GM10248 (cell line): Measurements from ENCODE around the gene GTF2B.
A peak's percentile ranks its signal among the peaks of the same experiment; 100 is the strongest.
"Not testable (repeated sequence)": the region's sequence is repeated elsewhere in the genome, so short reads cannot be mapped to it uniquely, and the experiment has no call there.

Source experiments
- CTCF ChIA-PET: fragments of 300-600 bp; sonication (Branson Sonifier 250); formaldehyde crosslinking; extraction: SDS; loops from one replicate; lab custom pipeline; 2021; ENCODE audit warnings: antibody characterized with exemption; lab: Yijun Ruan, JAX
- POLR2A ChIA-PET: fragments of 350-650 bp; sonication (Branson Sonifier 250); formaldehyde crosslinking; extraction: SDS; loops from one replicate; lab custom pipeline; 2020; ENCODE audit warnings: antibody characterized with exemption; lab: Yijun Ruan, JAX
- DNase-seq: peaks from one replicate; pipeline ENCODE4 v3.0.0; 2012; ENCODE audit errors: extremely low spot score
- TF ChIP-seq, protein P1 (sequence below): IDR thresholded peaks from 2 replicates; pipeline ENCODE4 v1.5.1; 2012; ENCODE audit warnings: mild to moderate bottlenecking, low read depth; ENCODE audit errors: extremely low read depth, missing control alignments, control extremely low read depth

Gene GTF2B

GRCh38 chr1:88888750-88889149 is 2.6 kb downstream of the GTF2B start:
- ChIA-PET CTCF (interaction anchor here (1.0 to 6.1 kb wide), 5 partner anchors 11 to 232 kb away, joined by 3 to 67 read pairs (median 5); partner anchors contain the start of gene PKN2), POLR2A (no interaction called here)
- TF ChIP-seq, protein P1, sequence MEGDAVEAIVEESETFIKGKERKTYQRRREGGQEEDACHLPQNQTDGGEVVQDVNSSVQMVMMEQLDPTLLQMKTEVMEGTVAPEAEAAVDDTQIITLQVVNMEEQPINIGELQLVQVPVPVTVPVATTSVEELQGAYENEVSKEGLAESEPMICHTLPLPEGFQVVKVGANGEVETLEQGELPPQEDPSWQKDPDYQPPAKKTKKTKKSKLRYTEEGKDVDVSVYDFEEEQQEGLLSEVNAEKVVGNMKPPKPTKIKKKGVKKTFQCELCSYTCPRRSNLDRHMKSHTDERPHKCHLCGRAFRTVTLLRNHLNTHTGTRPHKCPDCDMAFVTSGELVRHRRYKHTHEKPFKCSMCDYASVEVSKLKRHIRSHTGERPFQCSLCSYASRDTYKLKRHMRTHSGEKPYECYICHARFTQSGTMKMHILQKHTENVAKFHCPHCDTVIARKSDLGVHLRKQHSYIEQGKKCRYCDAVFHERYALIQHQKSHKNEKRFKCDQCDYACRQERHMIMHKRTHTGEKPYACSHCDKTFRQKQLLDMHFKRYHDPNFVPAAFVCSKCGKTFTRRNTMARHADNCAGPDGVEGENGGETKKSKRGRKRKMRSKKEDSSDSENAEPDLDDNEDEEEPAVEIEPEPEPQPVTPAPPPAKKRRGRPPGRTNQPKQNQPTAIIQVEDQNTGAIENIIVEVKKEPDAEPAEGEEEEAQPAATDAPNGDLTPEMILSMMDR, result no peak
- no peak for DNase-seq

DNA sequence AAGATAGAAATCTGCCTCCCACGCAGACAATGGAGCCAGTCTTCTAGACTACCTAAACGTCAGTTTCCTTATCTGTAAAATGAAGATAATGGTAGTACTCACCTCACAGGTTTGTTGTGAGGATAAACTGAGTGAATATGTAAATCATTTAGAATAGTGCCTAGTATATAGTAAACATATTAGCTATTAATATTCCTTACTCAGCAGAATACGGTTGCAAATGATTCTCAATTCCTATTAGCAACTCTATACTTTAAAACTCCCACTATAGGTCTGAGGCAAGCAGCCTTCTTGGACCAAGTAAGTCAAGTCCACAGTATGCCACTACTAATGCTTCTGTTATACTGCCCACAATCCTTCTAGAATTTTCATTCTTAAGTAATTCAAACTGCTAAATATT is 5.4 kb downstream of the GTF2B start:
- POLR2A ChIA-PET, result no interaction called here
- TF ChIP-seq, protein P1, result no peak
- no peak for DNase-seq
- CTCF ChIA-PET, result interaction anchor here (2.9 kb wide), 1 partner anchor 10 kb away, joined by 12 read pairs; no protein-coding TSS in a partner anchor

DNA sequence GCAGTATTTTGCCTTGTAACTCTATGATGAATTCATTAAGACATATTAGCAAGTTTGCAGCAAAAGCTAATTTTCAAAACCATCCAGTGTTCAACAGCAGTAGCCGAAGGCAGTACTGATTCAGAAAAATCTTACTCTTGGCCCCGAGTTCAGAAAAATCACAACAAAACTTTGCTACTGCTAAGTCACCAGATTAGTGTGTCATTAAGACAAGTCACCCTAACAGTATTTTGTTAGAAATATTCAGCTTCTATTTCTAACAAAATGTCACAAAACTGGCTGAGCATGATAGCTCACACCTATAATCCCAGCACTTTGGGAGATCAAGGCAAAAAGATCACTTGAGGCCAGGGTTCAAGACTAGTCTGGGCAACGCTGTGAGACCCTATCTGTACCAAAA is 8.2 kb downstream of the GTF2B start:
- no peak for DNase-seq
- ChIA-PET CTCF (interaction anchor here (1.6 kb wide), 1 partner anchor 228 kb away, joined by 5 read pairs; no protein-coding TSS in a partner anchor), POLR2A (interaction anchor here (0.8 kb wide), 1 partner anchor 8 kb away, joined by 3 read pairs; the partner anchor contains the start of gene GTF2B)
- TF ChIP-seq, protein P1, result no peak

DNA sequence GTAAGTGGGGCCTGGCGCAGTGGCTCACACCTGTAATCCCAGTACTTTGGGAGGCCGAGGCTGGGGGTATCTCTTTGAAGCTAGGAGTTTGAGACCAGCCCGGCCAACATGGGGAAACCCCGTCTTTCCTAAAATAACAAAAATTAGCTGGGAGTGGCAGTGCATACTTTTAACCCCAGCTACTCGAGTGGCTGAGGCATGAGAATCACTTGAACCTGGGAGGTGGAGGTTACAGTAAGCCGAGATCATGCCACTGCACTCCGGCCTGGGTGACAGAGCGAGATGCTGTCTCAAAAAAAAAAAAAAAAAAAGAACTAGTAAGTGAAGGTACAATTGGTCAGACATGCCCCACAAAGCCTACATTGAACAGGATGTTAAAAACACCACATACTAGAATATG is 10.7 kb downstream of the GTF2B start:
- not testable (repeated sequence) for DNase-seq
- ChIA-PET CTCF (interaction anchor here (1.5 to 5.9 kb wide), 2 partner anchors 9 to 226 kb away, joined by 8 to 67 read pairs; partner anchors contain the start of gene GTF2B), POLR2A (interaction anchor here (0.6 to 0.7 kb wide), 4 partner anchors 11 to 1746 kb away, joined by 3 to 4 read pairs (median 4); partner anchors contain the start of genes GTF2B and PKN2)

DNA sequence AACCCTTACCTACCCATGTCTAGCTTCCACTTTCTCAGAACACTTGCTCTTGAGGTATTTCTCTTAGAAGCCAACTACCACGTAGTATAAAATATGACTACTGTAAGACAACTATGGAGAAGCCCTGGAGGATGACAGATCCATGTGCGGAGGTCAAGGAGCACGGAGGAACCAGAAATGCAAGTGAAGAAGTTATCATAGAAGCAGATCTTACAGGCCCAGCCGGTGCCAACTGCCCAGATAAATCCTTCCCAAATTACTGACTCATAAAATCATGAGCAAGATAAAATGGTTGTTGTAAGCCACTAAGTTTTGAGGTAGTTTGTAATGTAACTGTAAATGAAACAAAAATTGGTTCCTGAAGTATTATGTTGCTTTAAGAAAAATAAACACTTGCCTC is 12.6 kb downstream of the GTF2B start:
- TF ChIP-seq, protein P1, result no peak
- ChIA-PET POLR2A (interaction anchor here (0.7 to 2.1 kb wide), 2 partner anchors 12 to 199 kb away, joined by 4 to 7 read pairs; partner anchors contain the start of gene GTF2B), CTCF (interaction anchor here (0.7 to 6.1 kb wide), 10 partner anchors 11 to 698 kb away, joined by 3 to 142 read pairs (median 4); partner anchors contain the start of gene GTF2B)
- no peak for DNase-seq

- POLR2A ChIA-PET, result interaction anchor here (2.1 kb wide), 1 partner anchor 13 kb away, joined by 7 read pairs; the partner anchor contains the start of gene GTF2B
- CTCF ChIA-PET, result interaction anchor here (0.7 to 6.1 kb wide), 16 partner anchors 12 to 698 kb away, joined by 3 to 142 read pairs (median 4); partner anchors contain the start of gene GTF2B
- no peak for DNase-seq
- TF ChIP-seq, protein P1, result peak; percentile 6
These were observed 13.5 kb downstream of the GTF2B start for GRCh38 chr1:88877911-88878310.

DNA sequence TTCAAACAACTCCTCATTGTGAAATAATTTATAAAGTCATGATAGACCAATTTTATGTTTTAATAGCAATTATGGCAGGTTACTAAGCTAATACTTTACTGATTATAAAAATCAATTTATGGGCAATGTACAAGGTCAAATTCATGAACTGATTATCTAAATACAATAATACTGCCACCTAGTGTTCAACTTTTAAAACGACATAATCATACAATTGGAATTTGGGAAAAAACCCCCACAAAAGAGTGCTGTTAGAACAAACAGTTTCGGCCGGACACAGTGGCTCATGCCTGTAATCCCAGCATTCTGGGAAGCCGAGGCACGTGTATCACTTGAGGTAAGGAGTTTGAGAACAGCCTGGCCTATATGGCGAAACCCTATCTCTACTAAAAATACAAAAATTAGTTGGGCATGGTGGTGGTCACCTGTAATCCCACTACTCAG is 14.0 kb downstream of the GTF2B start:
- POLR2A ChIA-PET, result interaction anchor here (2.1 kb wide), 1 partner anchor 14 kb away, joined by 7 read pairs; the partner anchor contains the start of gene GTF2B
- TF ChIP-seq, protein P1, result peak; percentile 49
- DNase-seq, result no peak
- CTCF ChIA-PET, result interaction anchor here (0.7 to 6.1 kb wide), 27 partner anchors 8 to 697 kb away, joined by 3 to 142 read pairs (median 4); partner anchors contain the start of genes GTF2B and PKN2
